AG04450 (cell line): ENCODE data around the gene TGFBR3L. TPM values are rescaled to one million over a fixed set of nuclear protein-coding genes. Genes with fewer than 3 reads are reported as not detected.

ENCODE experiments used
- CTCF ChIA-PET: fragments of 300-600, 350-600 bp; formaldehyde crosslinking; extraction: SDS; loops from one replicate; lab custom pipeline; 2022; ENCODE audit warnings: antibody characterized with exemption, inconsistent platforms; lab: Charles Lee
- POLR2A ChIA-PET: fragments of 350-600 bp; formaldehyde crosslinking; extraction: SDS; loops from one replicate; lab custom pipeline; 2021; ENCODE audit warnings: antibody characterized with exemption, inconsistent platforms; lab: Yijun Ruan, JAX
- DNase-seq: peaks from one replicate; pipeline ENCODE4 v3.0.0-alpha.2; 2011; ENCODE audit warnings: low read depth, low spot score
- H3K27ac ChIP-seq: one replicate; pipeline ENCODE4 v1.5.1; 2012; ENCODE audit warnings: low read depth, low read length, control low read depth
- H3K27me3 ChIP-seq: one replicate; pipeline ENCODE4 v1.6.0; 2012; ENCODE audit warnings: low read length; ENCODE audit not compliant: control insufficient read depth, insufficient read depth
- H3K4me3 ChIP-seq: 2 replicates; pipeline ENCODE4 v1.5.1; 2011; ENCODE audit warnings: mild to moderate bottlenecking, low read depth, low read length, control low read depth
- H3K9me3 ChIP-seq: 2 replicates; pipeline ENCODE4 v1.5.1; 2012; ENCODE audit warnings: low read length; ENCODE audit not compliant: control insufficient read depth, insufficient read depth
- polyA plus RNA-seq: library from polyadenylated mRNA; depleted of rRNA; stranded (reverse); fragments of >200 nt; gene quantifications from 2 replicates; pipeline ENCODE4 v1.2.3, GENCODE V29; 2011
- TF ChIP-seq, protein P1 (sequence below): IDR thresholded peaks from 2 replicates; pipeline ENCODE4 v1.5.1; 2011; ENCODE audit warnings: low read depth, low read length, control low read depth, inconsistent platforms

TGFBR3L gene
- polyA plus RNA-seq, 1 experiment: not detected

DNA sequence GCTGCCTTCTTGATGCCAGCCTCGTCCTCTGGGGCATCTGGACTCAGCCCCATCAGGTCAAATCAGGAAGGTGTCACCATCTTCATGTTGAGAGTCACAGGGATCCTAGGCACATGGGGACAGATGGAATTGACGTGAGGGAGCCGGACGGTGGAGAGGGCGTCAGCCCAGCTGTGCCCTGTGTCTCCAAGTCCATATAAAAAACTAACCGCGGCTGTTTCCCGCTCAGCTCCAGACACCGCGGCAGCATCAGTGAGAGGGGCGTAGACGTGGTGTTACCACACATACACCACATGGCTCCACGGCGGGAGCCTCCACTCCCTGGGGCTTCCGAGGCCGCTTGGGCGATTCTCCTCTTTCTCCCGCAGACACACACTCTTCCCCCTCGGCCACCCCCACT lies 34.8 kb upstream of the TGFBR3L start:
- POLR2A ChIA-PET: interaction anchor here (0.7 kb wide), 1 partner anchor 14 kb away, joined by 3 read pairs; no protein-coding TSS in a partner anchor
- Histone ChIP-seq H3K4me3 (no peak overlapping the region), H3K27ac (no peak overlapping the region), H3K27me3 (peaks cover 17% of the 10 kb centered on the region), H3K9me3 (no peaks in the 10 kb centered on the region; the same call in 1 of the 2 replicates)
- TF ChIP-seq, protein P1, sequence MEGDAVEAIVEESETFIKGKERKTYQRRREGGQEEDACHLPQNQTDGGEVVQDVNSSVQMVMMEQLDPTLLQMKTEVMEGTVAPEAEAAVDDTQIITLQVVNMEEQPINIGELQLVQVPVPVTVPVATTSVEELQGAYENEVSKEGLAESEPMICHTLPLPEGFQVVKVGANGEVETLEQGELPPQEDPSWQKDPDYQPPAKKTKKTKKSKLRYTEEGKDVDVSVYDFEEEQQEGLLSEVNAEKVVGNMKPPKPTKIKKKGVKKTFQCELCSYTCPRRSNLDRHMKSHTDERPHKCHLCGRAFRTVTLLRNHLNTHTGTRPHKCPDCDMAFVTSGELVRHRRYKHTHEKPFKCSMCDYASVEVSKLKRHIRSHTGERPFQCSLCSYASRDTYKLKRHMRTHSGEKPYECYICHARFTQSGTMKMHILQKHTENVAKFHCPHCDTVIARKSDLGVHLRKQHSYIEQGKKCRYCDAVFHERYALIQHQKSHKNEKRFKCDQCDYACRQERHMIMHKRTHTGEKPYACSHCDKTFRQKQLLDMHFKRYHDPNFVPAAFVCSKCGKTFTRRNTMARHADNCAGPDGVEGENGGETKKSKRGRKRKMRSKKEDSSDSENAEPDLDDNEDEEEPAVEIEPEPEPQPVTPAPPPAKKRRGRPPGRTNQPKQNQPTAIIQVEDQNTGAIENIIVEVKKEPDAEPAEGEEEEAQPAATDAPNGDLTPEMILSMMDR: no peak
- CTCF ChIA-PET: no interaction called here
- DNase-seq: no peak

GRCh38 chr19:7881910-7882309 lies 32.7 kb upstream of the TGFBR3L start:
- H3K27me3 ChIP-seq: peaks cover 8% of the 10 kb centered on the region
- ChIA-PET POLR2A (no interaction called here), CTCF (interaction anchor here (2.4 kb wide), 1 partner anchor 13 kb away, joined by 14 read pairs; no protein-coding TSS in a partner anchor)
- TF ChIP-seq, protein P1: no peak
- no peaks in the 10 kb centered on the region for H3K9me3 ChIP-seq
- no peak overlapping the region for H3K27ac ChIP-seq
- DNase-seq: no peak
- no peak overlapping the region for H3K4me3 ChIP-seq

GRCh38 chr19:7883105-7883504 lies 31.5 kb upstream of the TGFBR3L start:
- no peak for DNase-seq
- POLR2A ChIA-PET: interaction anchor here (1.0 kb wide), 1 partner anchor 21 kb away, joined by 3 read pairs; the partner anchor contains the start of gene MAP2K7
- peaks cover 5% of the 10 kb centered on the region for H3K27me3 ChIP-seq
- CTCF ChIA-PET: interaction anchor here (0.6 to 2.4 kb wide), 2 partner anchors 14 to 18 kb away, joined by 6 to 14 read pairs; no protein-coding TSS in a partner anchor
- H3K4me3 ChIP-seq: no peak overlapping the region
- H3K9me3 ChIP-seq: no peaks in the 10 kb centered on the region; the same call in 1 of the 2 replicates
- no peak overlapping the region for H3K27ac ChIP-seq
- TF ChIP-seq, protein P1: no peak

DNA sequence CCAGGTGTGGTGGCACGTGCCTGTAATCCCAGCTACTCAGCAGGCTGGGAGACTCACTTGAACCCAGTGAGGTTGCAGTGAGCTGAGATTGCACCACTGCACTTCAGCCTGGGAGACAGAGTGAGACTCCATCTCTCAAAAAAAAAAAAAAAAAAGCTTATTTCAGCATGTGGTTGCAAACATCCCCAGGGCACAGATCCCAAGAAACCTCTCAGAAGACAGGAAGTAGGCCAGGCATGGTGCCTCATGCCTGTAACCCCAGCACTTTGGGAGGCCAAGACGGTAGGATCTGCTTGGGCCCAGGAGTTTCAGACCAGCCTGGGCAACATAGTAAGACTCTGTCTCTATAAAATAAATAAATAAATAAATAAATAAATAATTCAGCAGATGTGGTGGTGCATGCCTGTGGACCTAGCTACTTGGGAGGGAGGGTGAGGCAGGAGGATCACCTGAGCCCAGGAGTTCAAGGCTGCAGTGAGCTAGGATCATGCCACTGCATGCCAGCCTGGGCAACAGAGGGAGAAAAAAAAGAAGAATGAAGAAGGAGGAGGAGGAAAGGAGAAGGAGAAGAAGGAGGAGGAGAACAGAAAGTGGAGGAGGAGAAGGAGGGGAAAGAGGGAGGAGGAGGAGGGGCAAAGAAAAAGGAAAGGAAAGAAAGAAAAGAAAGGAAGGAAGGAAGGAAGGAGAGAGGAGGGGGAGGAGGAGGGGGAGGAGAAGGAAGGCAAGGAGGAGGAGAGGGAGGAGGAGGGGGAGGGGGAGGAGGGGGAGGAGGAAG lies 30.6 kb upstream of the TGFBR3L start:
- DNase-seq: no peak
- TF ChIP-seq, protein P1: no peak
- H3K27ac ChIP-seq: no peak overlapping the region
- H3K27me3 ChIP-seq: peaks cover 5% of the 10 kb centered on the region
- ChIA-PET CTCF (interaction anchor here (0.6 to 2.4 kb wide), 3 partner anchors 15 to 203 kb away, joined by 3 to 14 read pairs (median 6); partner anchors contain the start of gene TRAPPC5), POLR2A (interaction anchor here (0.7 to 1.0 kb wide), 2 partner anchors 14 to 20 kb away, joined by 3 read pairs; partner anchors contain the start of gene MAP2K7)
- H3K4me3 ChIP-seq: no peak overlapping the region
- H3K9me3 ChIP-seq: no peaks in the 10 kb centered on the region; the same call in 1 of the 2 replicates

GRCh38 chr19:7885818-7886217 lies 28.8 kb upstream of the TGFBR3L start:
- ChIA-PET POLR2A (no interaction called here), CTCF (interaction anchor here (1.2 to 1.5 kb wide), 2 partner anchors 17 to 33 kb away, joined by 3 to 7 read pairs; no protein-coding TSS in a partner anchor)
- no peak for DNase-seq
- Histone ChIP-seq H3K27ac (no peak overlapping the region), H3K27me3 (peaks cover 5% of the 10 kb centered on the region), H3K9me3 (no peaks in the 10 kb centered on the region; the same call in 1 of the 2 replicates), H3K4me3 (no peak overlapping the region)
- TF ChIP-seq, protein P1: no peak
